HG02763 (cell line): ENCODE measurements around the gene CYB561D2.

ENCODE experiments used
- ATAC-seq: cut with Tn5 transposase; IDR thresholded peaks from one replicate; pipeline ENCODE4 v1.9.1; 2021; ENCODE audit warnings: mild to moderate bottlenecking, moderate library complexity; ENCODE audit not compliant: unreplicated experiment

Gene CYB561D2

DNA sequence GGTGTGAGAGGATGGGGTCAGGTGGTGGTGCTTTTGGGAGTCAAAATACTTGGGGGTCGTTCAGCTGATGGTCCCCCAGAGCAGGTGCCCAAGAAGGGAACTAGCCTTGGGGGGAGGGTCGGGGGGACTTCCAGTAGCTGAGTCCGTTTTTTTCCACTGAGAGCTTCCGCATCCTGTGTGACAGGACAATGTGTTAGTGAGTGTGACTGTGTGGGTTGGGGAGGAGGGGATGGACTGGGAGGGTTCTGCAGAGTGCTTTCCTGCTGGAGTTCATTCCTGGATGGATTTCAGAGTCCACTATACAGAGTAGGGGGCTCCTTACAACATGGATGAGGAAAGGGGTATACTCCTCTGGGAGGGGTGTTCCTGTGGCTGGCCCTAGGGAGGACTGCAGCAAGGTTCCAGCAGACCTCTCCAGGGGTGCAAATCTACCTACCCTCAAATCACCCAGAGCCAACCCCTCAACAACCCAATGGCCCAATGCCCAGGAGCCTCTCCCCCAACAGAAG, 27.5 kb upstream of the CYB561D2 start:
- ATAC-seq: no peak

DNA sequence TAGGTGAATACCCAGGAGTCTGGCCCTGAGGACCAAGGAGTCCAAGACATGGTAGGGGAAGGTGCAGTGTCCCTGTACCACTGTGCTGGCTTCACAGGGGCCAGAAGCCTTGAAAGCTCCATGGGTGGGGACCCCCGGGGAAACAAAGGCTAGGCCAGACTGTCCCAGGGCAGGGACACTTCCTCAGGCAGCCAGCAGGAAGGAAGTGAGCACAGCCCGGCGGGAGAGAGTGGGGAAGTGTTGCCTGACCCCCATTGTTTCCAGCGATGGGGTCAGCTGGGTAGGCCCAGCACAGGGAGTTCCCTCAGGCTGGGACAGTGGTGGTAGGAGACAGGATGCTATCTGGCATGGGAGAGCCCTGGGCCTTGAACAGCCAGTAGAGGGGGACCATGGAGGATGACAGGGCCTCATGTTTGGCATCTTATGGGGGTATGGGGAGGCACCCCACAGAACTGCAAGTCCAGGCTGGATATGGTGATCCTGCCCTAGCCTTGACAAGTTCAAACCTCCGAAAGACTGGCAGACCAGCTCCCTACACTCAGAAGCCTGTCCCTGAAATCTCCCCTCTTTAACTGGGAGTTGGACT, 27.0 kb upstream of the CYB561D2 start:
- no peak for ATAC-seq

DNA sequence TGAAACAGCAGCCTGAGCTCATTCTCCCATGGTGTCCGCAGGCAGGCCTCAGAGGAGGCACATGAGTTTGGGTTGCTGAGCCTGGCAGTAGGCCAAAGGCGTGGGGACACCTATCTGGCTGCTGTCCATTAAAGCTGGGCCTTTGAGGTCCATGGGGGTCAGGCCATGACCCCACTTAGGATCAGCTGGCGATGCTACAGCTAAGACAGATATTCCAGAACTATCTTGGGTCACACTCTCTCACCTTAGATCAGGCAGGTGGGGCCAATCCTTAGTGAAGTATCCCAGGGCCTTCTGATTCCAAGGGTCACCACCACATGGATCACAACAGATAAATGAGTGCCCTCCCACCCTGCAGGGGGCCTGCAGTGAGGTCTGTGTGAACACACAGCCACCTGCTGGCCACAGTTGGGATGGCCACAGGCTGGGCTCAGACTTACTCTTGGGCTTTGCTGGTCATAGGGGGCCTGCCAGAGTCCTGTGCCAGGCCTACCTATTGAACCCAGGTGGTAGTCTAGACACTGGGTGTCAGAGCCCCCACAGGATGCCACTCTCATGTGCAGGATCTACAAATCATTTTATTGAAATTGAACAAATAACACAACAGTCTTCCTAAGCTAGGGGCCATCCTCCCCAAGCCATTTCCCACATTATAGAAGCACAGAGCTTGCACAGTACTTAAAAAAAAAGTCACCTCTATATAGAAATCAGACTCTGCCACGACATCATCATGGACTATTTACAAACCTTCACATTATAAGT, 26.1 kb upstream of the CYB561D2 start:
- no peak for ATAC-seq

DNA sequence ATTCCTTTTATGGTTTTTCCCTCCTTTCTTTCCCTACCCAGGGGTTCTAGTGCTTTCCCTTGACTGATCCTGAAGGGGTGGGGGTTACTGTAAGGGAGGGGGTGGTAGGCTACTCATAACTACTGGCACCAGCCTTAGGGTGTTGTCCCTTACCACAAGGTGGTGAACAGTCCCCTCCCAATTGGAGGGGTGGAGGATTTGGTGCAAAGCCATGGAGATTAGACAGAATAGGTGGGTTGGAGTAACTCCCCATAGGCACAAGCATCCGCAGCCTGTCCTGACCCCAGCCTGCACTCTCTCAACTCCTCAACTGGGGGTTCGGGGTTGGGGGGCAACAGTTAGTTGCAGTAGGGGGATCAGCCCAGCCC, 25.6 kb upstream of the CYB561D2 start:
- no peak for ATAC-seq

DNA sequence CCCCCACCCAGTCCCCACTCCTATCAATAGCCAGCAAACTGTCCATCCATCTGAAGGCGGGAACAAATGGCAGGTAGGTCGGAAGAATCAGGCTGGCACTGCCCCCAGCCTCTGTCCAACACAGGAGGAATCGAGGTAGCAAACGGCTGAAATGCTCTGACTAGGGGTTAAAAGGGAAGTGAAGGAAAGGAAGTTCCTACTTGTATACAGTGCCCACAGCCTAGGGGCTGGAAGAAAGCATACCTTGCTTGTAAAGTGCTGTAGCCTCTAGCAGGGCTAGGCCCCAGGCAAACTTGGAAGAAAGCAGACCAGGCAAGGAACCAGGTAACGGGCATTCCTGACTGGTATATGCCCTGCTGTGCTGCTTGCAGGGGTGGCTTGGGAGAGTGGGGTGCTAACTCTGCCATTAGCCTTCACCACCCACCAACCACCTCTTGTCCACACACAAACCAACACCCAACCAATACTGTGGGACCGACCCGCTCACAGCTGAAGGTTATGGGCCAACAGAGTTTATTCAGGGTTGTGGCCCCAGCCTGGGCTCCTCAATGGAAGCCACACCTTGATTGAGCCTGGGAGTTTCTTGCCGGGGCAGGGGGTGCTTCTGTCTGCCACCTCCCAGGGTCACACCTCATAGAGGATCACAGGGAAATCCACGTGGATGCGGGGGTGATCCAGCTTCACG, 25.0 kb upstream of the CYB561D2 start:
- no peak for ATAC-seq

DNA sequence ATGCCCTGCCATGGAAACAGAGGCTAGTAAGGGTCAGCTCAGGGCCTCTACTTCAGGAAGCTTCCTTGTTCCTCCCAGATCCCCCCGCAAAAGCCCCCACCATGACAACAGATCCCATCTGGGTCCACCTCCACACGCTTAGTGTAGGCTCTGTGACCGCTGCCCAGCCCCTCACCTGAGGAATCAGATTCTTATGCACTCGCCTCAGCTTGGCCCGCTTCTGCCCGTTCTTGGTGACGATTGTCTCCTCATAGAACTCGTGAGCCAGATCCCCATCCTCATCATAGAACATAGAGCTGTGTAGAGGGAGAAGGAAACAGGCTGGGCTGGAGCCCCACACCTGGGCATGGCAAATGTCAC, 24.5 kb upstream of the CYB561D2 start:
- ATAC-seq: no peak

DNA sequence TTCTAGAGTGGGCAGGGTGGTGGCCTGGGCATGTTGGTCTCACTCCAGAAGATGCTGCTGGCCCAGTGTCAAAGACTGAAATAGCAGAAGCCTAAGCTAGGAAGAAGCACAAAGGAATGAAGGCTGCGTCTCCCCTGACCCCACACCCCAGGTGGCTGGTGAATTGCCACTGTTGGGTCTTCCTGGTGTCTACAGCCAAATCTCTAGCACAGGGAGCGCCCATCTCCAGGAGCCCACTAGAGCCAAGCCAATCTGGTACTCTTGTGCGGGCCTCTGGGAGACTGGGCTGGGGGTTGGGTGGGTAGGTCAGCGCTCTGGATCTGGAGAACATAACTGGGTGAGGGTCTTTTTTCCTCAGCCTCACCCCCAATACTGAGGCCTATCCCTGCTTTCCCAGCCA, 23.5 kb upstream of the CYB561D2 start:
- ATAC-seq: no peak

DNA sequence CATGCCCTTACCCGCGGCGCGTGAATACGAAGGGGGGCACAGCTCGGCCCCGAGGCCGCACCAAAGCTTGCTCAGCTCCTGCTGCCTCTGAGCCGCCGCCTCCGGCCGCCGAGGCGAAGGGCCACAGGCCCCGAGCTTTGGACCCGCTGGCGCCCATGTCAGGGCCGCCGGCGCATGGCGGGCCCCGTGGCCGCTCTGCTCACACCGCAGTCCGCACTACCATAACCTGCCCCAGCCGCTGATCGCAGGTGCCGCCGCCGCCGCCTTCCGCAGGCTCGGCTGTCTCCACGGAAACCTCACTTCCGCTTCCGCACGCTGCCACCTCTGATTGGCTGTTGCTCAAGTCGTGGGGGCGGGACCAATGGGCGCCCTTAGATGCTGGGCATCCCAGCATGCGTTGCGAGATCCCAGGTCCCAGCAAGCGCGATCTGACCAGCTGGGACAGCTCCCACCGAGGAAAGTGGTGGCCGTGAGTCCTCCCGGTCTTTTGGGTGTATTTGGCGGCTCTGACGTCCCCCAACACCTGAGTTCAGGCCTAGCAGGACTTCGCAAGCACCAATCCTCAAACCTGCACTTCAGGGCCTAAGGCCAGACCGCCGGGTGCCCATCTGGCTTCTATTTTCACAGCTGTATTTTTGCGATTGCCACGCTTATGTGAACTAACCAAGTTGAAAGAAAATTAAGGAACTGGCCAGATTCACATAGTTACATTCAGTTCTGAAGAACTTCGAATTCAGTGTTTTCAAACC, 22.5 kb upstream of the CYB561D2 start, which contains the start of gene TUSC2:
Gene TUSC2, minus strand, starts transcription at position 281 of the 749 bp plus-strand sequence. Its CDS starts 124 bp downstream, at position 157.
- peak; percentile 84 for ATAC-seq

DNA sequence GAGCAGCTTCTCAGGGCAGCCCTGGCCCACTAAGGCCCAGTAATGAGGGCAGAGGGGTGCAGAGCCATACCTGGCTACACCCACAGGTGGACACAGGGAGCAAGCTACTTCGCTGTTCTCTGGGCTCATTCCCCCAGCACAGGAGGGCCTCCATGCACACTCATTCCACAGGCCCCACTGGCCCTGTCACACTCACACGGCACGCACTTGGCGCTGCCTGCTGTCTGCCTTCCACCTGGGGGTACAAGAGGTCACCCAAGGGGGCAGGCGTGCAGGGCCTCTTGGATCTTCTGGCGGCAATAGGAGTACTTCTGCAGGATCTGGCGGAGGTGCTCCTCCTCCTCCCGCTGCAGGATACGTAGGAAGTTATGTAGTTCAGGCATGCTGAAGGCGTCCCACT, 20.3 kb upstream of the CYB561D2 start:
- ATAC-seq: no peak

DNA sequence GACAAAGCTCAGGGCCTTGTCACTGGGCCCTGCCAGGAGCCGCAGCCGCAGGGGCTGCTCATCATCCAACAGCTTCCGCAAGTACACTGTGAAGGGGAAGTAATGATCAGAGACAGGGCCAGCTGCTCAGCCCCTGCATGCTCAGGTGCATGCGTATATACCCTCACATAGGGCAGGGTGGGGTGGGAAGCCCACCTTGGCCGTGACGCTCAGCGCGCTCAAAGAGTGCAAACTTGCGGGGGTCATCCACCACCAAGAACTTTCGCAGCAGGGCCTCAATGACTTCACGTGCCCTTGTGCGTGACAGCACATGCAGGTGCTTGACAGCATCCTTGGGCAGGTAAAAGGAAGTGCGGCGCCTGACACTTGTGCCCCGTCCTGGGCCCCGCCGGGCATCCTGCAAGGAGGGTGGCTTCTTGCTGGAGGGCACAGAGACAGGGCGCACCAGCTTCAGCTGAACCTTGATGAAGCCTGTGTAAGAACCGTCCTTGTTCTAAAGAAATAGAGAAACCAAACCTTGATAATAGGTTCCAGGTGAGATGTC, 19.2 kb upstream of the CYB561D2 start:
- ATAC-seq: no peak

DNA sequence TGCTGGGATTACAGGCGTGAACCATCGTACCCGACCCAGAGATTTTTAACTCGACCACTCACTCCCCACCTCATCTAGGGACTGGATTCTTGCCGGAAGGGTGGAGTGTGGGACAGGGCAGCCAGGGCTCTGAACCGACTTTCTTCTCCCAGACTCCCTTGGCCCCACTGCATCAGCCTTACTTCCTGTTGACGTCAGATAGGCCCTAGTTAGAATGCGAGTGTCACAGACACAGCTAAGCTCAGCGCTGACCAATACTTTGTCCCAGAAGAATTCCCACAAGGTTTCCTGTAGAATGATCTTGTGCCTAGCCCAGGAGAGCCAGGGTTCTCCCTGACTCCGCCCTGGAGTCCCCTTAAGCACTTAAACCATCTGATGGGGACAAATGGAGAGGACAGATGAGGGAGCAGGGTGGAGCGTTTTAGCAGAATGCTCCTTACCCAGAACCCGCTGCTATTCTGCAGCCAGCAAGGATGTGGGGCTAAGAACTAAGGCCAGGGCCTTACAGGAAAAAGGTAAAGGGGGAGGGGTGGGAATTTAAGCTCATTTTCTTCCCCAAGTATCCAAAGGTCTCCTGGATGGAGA, 16.8 kb upstream of the CYB561D2 start:
- no peak for ATAC-seq

DNA sequence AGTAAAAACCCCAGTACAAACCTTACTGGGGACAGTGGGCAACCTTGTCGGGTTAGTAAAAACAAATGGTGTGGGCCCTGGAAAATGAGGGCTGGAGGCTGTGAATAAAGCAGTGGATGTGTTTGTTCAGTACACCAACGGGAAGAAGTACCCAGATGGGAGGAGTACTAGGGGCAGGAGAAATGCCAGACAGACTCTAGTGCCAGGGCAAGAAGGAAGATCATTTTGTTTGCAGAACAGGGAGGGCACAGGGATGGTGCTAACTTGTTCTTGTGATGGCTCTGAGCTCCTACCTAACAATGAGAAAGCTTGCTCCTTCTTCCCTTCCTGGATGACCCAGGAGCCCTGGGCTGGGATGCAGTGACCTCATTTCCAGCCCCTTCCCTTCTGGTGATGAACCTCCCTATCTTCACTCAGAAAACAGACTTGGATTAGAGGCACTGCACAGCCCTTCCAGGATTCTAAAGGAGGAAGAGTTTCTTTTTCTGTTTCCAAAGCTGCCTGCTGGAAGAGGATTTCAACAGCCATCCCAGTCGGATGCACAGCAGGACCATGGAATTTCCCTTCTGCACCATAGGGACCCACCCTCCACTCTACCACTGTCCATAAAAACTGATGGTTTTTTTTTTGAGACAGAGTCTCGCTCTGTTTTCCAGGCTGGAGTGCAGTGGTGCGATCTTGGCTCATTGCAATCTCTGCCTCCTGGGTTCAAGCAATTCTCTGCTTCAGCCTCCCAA, 16.2 kb upstream of the CYB561D2 start:
- no peak for ATAC-seq

DNA sequence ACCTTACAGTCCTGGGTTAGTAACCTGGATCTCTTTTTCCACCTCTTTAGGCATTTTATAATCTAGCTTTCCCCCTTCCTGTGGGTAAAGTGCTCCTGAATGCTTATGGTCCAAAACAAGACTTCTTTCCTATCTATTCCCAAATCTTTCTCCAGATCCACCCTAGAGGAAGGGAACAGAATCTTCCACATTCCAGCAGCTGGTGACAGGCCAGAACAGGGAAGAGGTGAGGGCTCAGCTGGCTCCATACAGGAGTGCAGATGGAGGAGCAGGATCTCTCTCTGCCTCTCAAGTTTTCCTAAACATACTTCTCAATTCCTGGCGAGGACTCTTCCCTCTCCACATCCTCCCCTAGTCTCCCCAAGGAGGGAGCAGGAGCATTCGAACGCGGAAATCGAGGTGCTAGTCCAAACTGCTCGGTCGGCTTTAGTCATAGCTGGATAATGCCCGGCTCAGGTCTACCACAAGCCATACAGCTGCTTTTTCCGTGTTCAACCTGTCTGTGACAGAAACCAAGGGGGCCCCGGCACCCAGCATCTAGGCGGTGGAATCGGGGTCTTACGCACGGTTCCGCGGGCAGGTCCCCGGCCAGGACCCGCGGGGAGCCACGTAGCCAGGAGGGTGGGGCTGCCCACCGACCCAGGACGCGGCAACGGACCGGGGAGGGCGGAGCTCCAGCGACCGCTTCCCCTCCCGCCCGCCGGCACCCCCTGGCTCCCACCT, 14.0 kb upstream of the CYB561D2 start:
- peak; percentile 36 for ATAC-seq

DNA sequence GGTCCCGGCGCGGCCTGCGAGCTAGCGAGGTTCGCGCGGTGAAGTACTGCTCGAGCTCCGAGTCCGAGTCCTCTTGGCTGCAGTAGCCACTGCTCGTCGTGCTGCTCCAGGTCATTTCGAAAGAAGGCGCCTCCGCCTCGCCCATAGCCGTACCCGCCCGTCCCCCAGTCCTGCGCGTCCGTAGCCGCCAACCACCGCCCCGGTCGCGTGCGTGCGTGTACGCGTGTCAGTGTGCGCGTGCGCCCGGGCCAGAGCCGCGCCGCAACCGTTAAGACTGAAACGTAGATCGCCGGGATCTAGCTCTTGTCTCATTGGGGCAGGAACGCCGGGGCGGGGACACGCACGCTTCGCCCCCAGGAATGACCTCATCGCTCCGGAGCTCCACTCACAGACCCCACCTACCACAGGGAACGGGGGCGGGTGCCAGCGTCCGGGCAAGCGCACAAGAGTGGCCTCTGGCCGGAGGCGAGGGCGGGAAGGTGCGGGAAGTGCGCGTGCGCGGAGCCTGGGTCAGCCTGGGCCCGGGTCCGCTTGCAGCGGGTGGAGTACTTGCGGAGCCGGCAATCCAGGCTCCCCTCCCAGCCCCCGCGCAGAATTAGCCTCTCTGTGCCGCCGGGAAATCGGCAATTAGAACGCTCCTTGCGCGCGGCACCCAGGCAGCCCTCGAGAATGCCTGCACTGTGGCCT, 13.3 kb upstream of the CYB561D2 start:
- ATAC-seq: peak; percentile 78

DNA sequence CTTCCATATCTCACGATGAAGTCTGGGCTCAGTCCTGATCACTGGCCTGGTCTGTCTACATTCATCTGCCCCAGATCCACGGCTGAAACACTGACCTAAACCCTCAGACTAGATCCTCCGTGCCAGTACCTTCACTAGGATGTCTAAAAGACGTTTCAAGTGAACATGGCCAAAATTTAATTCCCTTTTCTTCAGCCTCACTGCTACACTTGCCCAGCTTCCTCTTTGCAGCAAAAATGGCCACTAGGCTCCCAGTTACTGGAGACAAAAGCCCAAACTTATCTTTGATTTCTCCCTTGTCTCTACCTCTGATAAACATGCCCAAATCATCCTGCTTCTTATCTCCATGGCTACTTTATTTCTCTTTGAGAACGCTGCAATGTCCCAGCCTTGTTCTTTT, 11.7 kb upstream of the CYB561D2 start:
- no peak for ATAC-seq

DNA sequence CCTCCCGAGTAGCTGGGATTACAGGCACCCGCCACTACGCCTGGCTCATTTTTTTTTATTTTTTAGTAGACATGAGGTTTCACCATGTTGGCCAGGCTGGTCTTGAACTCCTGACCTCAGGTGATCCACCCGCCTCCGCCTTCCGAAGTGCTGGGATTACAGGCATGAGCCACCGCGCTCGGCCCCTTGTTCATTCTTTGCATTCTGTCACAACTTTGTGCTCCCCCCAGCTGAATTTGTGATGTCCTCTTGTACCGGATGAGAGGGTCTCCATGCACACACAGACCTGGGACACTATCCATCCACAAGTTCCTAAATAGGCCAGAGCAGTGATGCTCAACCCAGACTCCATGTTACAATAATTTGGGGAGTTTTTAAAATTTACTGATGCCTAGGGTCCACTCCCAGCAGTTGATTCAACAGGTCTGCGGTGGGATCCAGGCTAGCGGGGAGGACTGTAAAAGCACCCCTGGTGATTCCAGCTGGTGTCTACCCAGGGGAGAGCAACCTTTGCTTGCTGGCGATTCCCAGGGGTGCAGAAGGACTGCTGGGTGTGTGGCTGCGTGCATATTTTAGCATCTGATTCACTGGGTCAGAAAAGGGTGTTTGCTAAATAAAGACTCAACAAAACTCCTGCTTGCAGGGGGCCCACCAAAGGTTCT, 11.0 kb upstream of the CYB561D2 start:
- ATAC-seq: no peak

DNA sequence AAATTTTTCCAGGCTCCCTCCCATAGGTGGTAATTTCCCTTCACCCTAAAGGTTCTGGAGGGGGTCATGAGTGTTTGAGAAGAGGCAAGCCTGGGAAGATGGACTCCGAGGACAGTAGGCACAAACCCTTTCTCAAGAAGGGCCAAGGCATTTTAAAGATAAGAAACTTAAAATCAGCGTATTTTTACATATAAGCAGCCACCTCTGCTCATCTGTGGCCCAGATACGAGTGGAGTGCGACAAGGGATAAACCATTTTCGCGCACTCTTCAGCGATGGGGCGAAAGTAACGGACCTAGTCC, 10.6 kb upstream of the CYB561D2 start:
- ATAC-seq: no peak
